C4-2B (cell line): Measurements from ENCODE around the gene RPTOR.

ENCODE experiments used
- ZFX ChIP-seq: fragments of 450-650 bp; IDR thresholded peaks from 2 replicates; pipeline ENCODE4 v1.6.1; 2017
- TF ChIP-seq, protein P1 (sequence below): fragments of 450-650 bp; conservative IDR thresholded peaks from 2 replicates; pipeline ENCODE4 v1.5.1; 2017; ENCODE audit warnings: mild to moderate bottlenecking

- TF ChIP-seq, protein P1, sequence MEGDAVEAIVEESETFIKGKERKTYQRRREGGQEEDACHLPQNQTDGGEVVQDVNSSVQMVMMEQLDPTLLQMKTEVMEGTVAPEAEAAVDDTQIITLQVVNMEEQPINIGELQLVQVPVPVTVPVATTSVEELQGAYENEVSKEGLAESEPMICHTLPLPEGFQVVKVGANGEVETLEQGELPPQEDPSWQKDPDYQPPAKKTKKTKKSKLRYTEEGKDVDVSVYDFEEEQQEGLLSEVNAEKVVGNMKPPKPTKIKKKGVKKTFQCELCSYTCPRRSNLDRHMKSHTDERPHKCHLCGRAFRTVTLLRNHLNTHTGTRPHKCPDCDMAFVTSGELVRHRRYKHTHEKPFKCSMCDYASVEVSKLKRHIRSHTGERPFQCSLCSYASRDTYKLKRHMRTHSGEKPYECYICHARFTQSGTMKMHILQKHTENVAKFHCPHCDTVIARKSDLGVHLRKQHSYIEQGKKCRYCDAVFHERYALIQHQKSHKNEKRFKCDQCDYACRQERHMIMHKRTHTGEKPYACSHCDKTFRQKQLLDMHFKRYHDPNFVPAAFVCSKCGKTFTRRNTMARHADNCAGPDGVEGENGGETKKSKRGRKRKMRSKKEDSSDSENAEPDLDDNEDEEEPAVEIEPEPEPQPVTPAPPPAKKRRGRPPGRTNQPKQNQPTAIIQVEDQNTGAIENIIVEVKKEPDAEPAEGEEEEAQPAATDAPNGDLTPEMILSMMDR: no peak
- TF ChIP-seq ZFX: no peak
Measured at GRCh38 chr17:80747469-80747868, 202.8 kb downstream of the RPTOR start.
